Retinal pigment epithelial cell (primary cell): Measurements from ENCODE around the gene PAX5.

Experiments
- DNase-seq: peaks from one replicate; pipeline ENCODE4 v3.0.0-alpha.2; 2010; ENCODE audit warnings: low read depth
- H3K4me3 ChIP-seq: 2 replicates; pipeline ENCODE4 v1.5.1; 2011; ENCODE audit warnings: mild to moderate bottlenecking, low read length, control low read depth, moderate library complexity
- CTCF ChIP-seq: conservative IDR thresholded peaks from 2 replicates; pipeline ENCODE4 v1.5.1; 2011; ENCODE audit warnings: low read depth, low read length, control low read depth, inconsistent platforms

Gene PAX5

GRCh38 chr9:37036371-37036775 is 2.3 kb upstream of the PAX5 start:
- TF ChIP-seq CTCF, result no peak
- peak overlapping the region; percentile 34 for H3K4me3 ChIP-seq
- no peak for DNase-seq

DNA sequence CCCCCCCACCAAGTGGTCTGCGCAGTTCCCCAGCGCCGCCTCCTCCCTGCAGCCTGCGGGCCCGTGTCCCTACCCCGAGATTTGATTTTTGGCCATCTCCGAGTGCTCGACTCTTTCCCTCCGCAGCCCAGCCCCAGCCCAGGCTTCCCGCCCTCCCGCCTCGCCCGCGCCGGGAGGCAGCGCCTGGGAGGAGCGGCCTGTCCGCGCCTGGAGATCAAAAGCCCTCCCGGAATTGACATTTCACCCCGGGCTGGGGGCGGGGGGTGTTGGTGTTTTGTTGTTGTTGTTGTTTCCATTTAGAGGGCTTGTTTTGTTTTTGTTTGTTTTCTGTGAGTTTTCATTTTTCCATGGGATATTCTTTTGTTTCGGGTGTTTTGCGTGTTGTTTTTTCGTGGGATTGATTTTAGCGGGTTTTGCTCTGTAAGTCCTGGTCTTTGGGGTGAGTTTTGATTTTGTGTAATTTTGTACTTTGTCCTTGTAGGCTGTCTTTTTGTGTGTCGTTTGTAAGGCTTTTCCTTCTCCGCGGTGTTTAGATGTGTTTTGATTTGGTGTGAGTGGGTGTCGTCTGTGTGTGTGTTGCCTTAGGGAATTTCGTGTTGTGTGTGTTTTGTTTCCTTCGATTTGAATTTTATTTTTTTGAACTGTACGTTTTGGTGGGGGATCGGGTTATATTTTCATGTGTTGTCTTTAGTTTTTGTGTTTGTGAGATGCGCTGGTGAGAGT is 1.7 kb upstream of the PAX5 start:
- no peak overlapping the region for H3K4me3 ChIP-seq
- DNase-seq, result no peak
- no peak for TF ChIP-seq CTCF

GRCh38 chr9:37034938-37035647 is 1.0 kb upstream of the PAX5 start:
- H3K4me3 ChIP-seq, result no peak overlapping the region
- no peak for TF ChIP-seq CTCF
- no peak for DNase-seq

- DNase-seq, result no peak
- peak; percentile 37 for TF ChIP-seq CTCF
- no peak overlapping the region for H3K4me3 ChIP-seq
Observed at GRCh38 chr9:37034305-37034937, 353 bp upstream of the PAX5 start.

- no peak for DNase-seq
- no peak overlapping the region for H3K4me3 ChIP-seq
- TF ChIP-seq CTCF, result no peak
Observed at GRCh38 chr9:37033141-37033540, 927 bp downstream of the PAX5 start.

DNA sequence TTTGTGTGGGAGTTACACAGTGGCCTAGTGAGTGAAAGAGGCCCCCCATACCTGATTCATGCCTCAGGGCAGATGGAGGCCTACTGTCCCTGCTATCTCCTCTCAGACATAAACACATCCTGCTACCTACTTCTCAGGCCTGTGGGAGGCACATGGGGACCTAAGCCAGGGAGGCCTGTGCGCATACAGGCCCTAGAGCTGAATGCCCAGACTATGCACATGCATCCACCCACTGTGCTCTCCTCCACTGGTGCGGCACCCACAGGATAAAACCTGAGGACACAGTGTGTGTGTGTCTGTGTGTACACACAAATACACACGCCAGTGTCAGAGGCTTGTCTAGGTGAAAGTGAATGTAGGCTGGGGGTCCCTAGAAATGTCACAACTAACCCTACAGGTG is 1.4 kb downstream of the PAX5 start:
- no peak overlapping the region for H3K4me3 ChIP-seq
- no peak for DNase-seq
- no peak for TF ChIP-seq CTCF
